Bronchial epithelial cell (primary cell): ENCODE results near the gene CDK5. TPM values are rescaled to one million over a fixed set of nuclear protein-coding genes. Genes with fewer than 3 reads are reported as not detected.
A peak's percentile ranks its signal among the peaks of the same experiment; 100 is the strongest.

ENCODE experiments used
- DNase-seq: peaks from one replicate; pipeline ENCODE4 v3.0.0-alpha.2; 2010; ENCODE audit warnings: low read depth
- FAIRE-seq: peaks from 2 replicates; lab custom pipeline; 2011; peaks lifted over from hg19 to GRCh38; lab: Jason Lieb, UNC
- H3K27me3 ChIP-seq: 2 replicates; pipeline ENCODE4 v1.5.1; 2011; ENCODE audit warnings: low read length; ENCODE audit not compliant: control insufficient read depth, insufficient read depth
- H3K36me3 ChIP-seq: 2 replicates; pipeline ENCODE4 v1.5.1; 2011; ENCODE audit warnings: low read length; ENCODE audit not compliant: control insufficient read depth, insufficient read depth
- H3K4me3 ChIP-seq: 2 replicates; pipeline ENCODE4 v1.5.1; 2011; ENCODE audit warnings: mild to moderate bottlenecking, low read depth, low read length, control low read depth
- CTCF ChIP-seq: IDR thresholded peaks from 2 replicates; pipeline ENCODE4 v1.5.1; 2011; ENCODE audit warnings: mild to moderate bottlenecking, moderate library complexity, low read length, control low read depth, inconsistent platforms; ENCODE audit not compliant: insufficient read depth, severe bottlenecking
- total RNA-seq: library from RNA; depleted of rRNA; stranded (reverse); fragments of >200 nt; gene quantifications from 2 replicates; pipeline ENCODE4 v1.2.1, GENCODE V29; 2014

CDK5 gene
- total RNA-seq, 1 donor from 2014 or later = 12.4 TPM

GRCh38 chr7:151088856-151089699 is 31.4 kb upstream of the CDK5 start:
- peaks cover 2% of the 10 kb centered on the region for H3K36me3 ChIP-seq
- no peaks in the 10 kb centered on the region for H3K27me3 ChIP-seq
- DNase-seq = peak; percentile 44
- TF ChIP-seq CTCF = no peak
- no peak for FAIRE-seq
- H3K4me3 ChIP-seq = peak overlapping the region; percentile 2

- TF ChIP-seq CTCF = no peak
- peak overlapping the region; percentile 74 for H3K4me3 ChIP-seq
- no peaks in the 10 kb centered on the region for H3K27me3 ChIP-seq
- no peak for FAIRE-seq
- H3K36me3 ChIP-seq = peaks cover 1% of the 10 kb centered on the region
- DNase-seq = no peak
Measured at GRCh38 chr7:151088019-151088855, 30.5 kb upstream of the CDK5 start.

- peak; percentile 57 for TF ChIP-seq CTCF
- no peak for DNase-seq
- peak overlapping the region; percentile 74 for H3K4me3 ChIP-seq
- H3K27me3 ChIP-seq = no peaks in the 10 kb centered on the region
- H3K36me3 ChIP-seq = peaks cover 1% of the 10 kb centered on the region
- no peak for FAIRE-seq
Measured at GRCh38 chr7:151087245-151088018, 29.7 kb upstream of the CDK5 start.

GRCh38 chr7:151086802-151087244 is 29.1 kb upstream of the CDK5 start:
- DNase-seq (no peak), FAIRE-seq (no peak)
- Histone ChIP-seq H3K4me3 (peak overlapping the region; percentile 74), H3K36me3 (no peaks in the 10 kb centered on the region), H3K27me3 (no peaks in the 10 kb centered on the region)
- no peak for TF ChIP-seq CTCF

- no peak for FAIRE-seq
- Histone ChIP-seq H3K36me3 (peaks cover 2% of the 10 kb centered on the region), H3K27me3 (no peaks in the 10 kb centered on the region), H3K4me3 (peak within 1 kb of the TSS; percentile 74)
- DNase-seq = peak; percentile 34
- TF ChIP-seq CTCF = no peak
Measured at GRCh38 chr7:151085691-151086620, 28.3 kb upstream of the CDK5 start, which contains the start of gene AGAP3. Gene AGAP3 (plus strand): TSS chr7:151086475. CDS start chr7:151086742, 267 bp downstream.
